GM12801 (cell line): Measurements from ENCODE around the gene BDNF.

Experiments used
- CTCF ChIP-seq: IDR thresholded peaks from one replicate; pipeline ENCODE4 v1.5.1; 2011; ENCODE audit warnings: control low read depth; ENCODE audit not compliant: insufficient read length; ENCODE audit errors: extremely low read depth

Gene BDNF

GRCh38 chr11:27656320-27656719, 43.9 kb downstream of the BDNF start:
- no peak for TF ChIP-seq CTCF

- no peak for TF ChIP-seq CTCF
These were observed 46.1 kb downstream of the BDNF start for GRCh38 chr11:27653990-27654758.

- no peak for TF ChIP-seq CTCF
These were observed 48.5 kb downstream of the BDNF start for GRCh38 chr11:27651711-27652110.

GRCh38 chr11:27650988-27651387, 49.3 kb downstream of the BDNF start:
- TF ChIP-seq CTCF: no peak

- TF ChIP-seq CTCF: no peak
These were observed 50.5 kb downstream of the BDNF start for GRCh38 chr11:27649800-27650199.

GRCh38 chr11:27648840-27649239, 51.4 kb downstream of the BDNF start:
- no peak for TF ChIP-seq CTCF

- no peak for TF ChIP-seq CTCF
These were observed 54.0 kb downstream of the BDNF start for GRCh38 chr11:27646051-27646818.
